Skeletal muscle cell (primary cell): ENCODE data around the gene KCTD14.
A peak's percentile ranks its signal among the peaks of the same experiment; 100 is the strongest.
"Not testable (repeated sequence)": the region's sequence is repeated elsewhere in the genome, so short reads cannot be mapped to it uniquely, and the experiment has no call there.

Experiments used
- DNase-seq: peaks from one replicate; pipeline ENCODE4 v3.0.0-alpha.2; 2010; ENCODE audit warnings: low read depth
- H3K4me3 ChIP-seq: 2 replicates; pipeline ENCODE4 v1.5.1; 2011; ENCODE audit warnings: low read depth, mild to moderate bottlenecking, control low read depth, low read length, moderate library complexity

KCTD14 gene

DNA sequence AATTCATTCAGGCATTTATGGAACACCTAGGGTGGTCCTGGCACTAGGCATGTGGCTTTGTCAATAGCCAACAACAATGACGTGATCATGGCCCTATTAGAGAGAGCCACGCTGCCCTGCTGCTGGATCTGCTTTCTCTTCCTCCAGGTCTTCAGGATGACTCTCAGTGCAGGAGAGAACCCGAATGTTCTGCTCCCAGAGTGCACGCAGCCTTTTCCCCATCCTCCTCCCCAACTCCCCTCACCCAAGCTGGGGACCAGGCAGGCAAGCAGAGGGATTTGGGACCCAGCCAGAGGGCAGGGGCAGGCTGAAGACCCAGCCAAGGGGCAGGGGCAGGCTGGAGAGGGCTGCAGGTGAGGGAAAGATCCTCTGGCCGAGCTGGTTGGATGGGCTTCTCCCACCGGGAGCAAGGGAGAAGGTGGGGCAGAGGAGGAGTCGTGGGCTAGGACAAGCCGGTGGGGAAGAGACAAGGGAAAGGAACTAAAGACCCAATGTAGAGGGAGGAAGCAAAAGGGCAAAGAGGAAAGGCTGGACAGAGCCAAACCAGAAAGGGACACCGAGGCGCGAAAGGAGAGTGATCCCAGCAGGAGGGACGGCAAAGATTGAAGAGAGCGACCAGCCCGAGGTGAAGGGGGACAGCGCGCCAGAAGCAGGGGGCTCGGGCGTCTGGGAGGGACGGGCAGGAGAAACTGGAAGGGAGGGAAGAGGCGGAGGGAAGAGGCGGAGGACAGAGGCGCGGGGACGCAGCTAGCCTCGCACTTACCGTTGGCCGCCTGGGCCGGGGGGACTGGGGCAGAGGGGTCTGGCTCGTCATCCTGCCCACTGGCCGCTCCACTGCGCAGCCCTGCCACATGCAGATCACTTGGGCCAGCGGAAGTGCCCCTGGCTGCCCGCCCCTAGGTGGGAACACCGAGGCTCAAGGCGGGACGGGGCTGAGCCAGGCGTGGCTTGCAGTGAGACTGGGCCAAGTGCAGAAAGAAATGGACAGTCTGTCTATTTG lies at the start of gene KCTD14:
KCTD14 (minus strand) TSS at position 880 of the 1,000 bp plus-strand sequence; CDS start at position 853, 27 bp downstream.
- H3K4me3 ChIP-seq = peak within 1 kb of the TSS; percentile 42
- DNase-seq = no peak

DNA sequence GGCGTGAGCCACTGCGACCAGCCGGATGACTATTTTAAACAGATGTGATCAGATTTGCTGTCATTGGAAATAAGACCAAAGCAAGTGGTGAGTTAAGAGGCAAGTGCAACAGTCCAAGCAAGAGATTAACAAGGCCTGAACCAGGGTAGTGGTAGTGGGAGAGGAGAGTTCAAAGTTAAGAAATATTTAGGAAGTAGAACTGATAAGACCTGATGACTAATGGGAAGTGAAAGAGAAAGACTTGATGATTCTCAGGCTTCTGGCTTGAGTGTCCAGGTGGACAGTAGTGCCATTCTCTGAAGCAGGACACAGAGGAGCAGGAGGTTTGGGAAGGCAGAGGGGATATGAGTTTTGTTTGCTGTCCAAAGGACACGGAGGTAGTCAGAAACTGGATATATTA lies 49.4 kb upstream of the KCTD14 start:
- DNase-seq = no peak

GRCh38 chr11:78071717-78072116 lies 48.6 kb upstream of the KCTD14 start:
- no peak for DNase-seq

More for the DNA sequence above, 49.4 kb upstream of the KCTD14 start:
- H3K4me3 ChIP-seq = no peak overlapping the region

GRCh38 chr11:78070621-78071020 lies 47.5 kb upstream of the KCTD14 start:
- no peak overlapping the region for H3K4me3 ChIP-seq
- DNase-seq = no peak

More at GRCh38 chr11:78071717-78072116, 48.6 kb upstream of the KCTD14 start:
- H3K4me3 ChIP-seq = no peak overlapping the region

- H3K4me3 ChIP-seq = no peak overlapping the region
- no peak for DNase-seq
These were observed 46.4 kb upstream of the KCTD14 start for GRCh38 chr11:78069465-78069864.

- DNase-seq = no peak
- no peak overlapping the region for H3K4me3 ChIP-seq
These were observed 44.6 kb upstream of the KCTD14 start for GRCh38 chr11:78067704-78068103.

DNA sequence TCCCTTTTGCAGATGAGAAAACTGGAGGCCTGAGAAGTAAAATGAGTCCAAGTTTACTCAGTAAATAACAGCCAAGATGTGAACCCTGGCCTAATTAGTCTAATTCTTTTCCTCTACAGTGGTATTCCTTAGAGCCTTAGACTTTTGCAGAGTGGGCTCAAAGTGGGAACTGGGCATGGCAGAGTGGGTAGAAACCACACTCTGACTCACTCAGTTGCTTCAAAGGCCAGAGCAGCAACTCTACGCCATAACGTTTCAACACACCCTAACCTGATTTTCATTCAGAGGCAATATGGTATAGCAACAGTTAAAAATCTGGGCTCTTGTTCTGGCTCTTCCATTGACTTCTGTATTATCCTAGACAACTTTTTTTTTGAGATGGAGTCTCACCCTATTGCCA lies 43.4 kb upstream of the KCTD14 start:
- DNase-seq = no peak
- H3K4me3 ChIP-seq = no peak overlapping the region

- no peak overlapping the region for H3K4me3 ChIP-seq
- no peak for DNase-seq
These were observed 42.1 kb upstream of the KCTD14 start for GRCh38 chr11:78065203-78065602.

DNA sequence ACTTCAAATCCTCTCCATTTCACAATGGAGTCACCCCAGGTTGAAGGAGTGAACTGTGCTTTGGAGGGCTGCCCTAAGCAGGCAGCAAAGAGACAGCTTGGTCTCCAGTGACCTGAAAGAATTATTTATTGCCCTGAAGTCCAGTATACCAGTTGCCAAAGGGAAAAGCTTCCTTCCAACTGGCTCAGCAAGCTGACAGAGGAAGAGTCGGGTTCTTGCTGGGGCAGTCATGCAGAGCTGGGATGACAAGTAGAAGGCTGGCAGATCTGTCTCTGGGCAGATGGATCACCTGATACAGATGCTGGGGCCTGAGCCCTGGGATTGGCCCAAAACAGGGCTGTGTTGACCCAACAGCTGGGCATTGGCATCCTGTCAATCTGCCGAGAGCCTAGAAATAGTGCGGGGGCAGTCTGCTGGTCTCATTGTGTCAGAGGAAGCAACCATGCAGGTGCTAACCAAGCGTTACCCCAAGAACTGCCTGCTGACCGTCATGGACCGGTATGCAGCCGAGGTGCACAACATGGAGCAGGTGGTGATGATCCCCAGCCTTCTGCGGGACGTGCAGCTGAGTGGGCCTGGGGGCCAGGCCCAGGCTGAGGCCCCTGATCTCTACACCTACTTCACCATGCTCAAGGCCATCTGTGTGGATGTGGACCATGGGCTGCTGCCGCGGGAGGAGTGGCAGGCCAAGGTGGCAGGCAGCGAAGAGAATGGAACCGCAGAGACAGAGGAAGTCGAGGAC lies 40.5 kb upstream of the KCTD14 start, which contains the start of gene THRSP:
THRSP (plus strand) TSS at position 422 of the 742 bp plus-strand sequence; CDS start at position 443, 21 bp downstream.
- no peak within 1 kb of the TSS for H3K4me3 ChIP-seq
- DNase-seq = no peak

- H3K4me3 ChIP-seq = no peak overlapping the region
- no peak for DNase-seq
These were observed 39.6 kb upstream of the KCTD14 start for GRCh38 chr11:78062671-78063070.

GRCh38 chr11:78061921-78062311 lies 38.8 kb upstream of the KCTD14 start:
- no peak for DNase-seq
- H3K4me3 ChIP-seq = no peak overlapping the region

DNA sequence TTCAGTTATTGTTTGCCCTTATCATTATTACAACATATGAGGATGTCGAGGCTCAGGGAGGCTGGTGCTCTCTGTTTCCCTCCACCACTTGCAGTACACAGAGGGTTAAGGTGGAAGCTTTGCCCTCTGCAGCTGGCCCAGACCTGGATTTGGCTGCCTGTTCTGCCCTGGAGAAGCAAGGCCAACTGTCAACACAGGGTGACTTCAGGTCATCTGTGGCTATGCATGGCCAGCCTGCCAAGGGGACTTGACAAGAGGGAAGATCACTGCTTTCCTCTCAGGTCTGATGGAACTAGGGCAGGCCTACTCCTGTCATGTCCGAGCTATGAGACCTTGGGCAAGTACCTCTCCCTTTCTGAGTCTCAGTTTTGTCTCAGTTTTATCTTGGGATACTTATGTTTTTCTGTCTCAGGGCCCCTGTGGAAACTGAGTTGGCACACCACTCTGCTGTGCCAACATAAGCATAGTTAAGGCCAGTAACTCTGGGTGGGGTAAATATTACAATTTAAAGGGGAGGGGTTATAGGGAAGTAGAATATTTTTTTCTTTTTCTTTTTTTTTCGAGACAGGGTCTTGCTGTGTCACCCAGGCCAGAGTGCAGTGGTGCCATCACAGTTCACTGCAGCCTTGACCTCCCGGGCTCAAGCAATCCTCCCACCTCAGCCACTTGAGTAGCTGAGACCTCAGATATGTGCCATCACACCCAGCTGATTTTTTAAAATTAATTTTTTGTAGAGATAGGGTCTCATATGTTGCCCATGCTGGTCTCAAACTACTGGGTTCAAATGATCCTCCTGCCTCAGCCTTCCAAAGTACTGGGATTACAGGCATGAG lies 38.2 kb upstream of the KCTD14 start:
- no peak for DNase-seq

DNA sequence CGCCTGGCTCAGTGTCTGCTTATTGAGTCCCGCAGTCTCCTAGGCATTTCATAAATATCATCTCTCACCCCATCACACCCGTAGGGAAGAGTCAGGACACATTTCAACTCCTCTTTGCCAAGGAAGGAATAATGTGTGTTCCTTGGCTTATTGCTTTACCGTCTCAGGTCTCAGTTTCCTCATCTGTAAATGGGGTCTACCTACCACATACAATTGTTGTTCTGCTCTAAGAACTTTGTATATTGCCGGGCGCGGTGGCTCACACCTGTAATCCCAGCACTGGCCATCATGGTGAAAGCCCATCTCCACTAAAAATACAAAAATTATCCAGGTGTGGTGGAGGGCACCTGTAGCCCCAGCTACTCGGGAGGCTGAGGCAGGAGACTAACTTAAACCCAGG lies 37.5 kb upstream of the KCTD14 start:
- DNase-seq = no peak
- H3K4me3 ChIP-seq = no peak overlapping the region

More for the DNA sequence above, 38.2 kb upstream of the KCTD14 start:
- H3K4me3 ChIP-seq = no peak overlapping the region

GRCh38 chr11:78059749-78060328 lies 36.8 kb upstream of the KCTD14 start:
- not testable (repeated sequence) for H3K4me3 ChIP-seq, DNase-seq

- H3K4me3 ChIP-seq = no peak overlapping the region
These were observed 34.5 kb upstream of the KCTD14 start for GRCh38 chr11:78057462-78058055.

DNA sequence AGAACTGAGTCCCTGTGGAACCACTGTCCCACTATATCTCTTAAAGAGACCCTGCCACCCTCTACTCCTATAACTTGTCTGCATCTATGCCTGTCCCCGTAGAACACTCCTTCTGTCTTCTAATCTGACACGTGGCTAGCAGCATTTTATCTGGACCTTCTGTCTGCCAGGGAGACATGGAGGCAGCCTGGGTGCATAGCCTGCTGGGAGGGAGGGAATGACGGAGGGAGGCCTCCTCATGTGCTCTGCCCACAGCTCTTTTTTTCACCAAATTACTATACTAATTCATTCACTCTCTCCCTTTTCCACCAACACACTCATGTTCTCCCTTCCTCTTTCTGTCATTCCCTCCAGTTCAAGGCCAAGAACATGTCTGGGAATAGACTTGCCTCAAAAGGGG lies 33.0 kb upstream of the KCTD14 start:
- no peak for DNase-seq
- no peak overlapping the region for H3K4me3 ChIP-seq

More at GRCh38 chr11:78057462-78058055, 34.5 kb upstream of the KCTD14 start:
- DNase-seq = no peak

- no peak for DNase-seq
- no peak overlapping the region for H3K4me3 ChIP-seq
These were observed 31.9 kb upstream of the KCTD14 start for GRCh38 chr11:78054971-78055370.

GRCh38 chr11:78050964-78051831 lies 28.1 kb upstream of the KCTD14 start:
- no peak overlapping the region for H3K4me3 ChIP-seq
- DNase-seq = no peak
